PC-9 (cell line): ENCODE data around the gene PODXL2. TPM values are rescaled to one million over a fixed set of nuclear protein-coding genes. Genes with fewer than 3 reads are reported as not detected.

Experiments
- BruUV-seq: library from RNA; stranded (reverse); fragments of 400-500 nt; replicated peaks from 2 replicates; lab custom pipeline; 2021; lab: Mats Ljungman, UMichigan
- CTCF ChIA-PET: fragments of 300-600 bp; sonication (Branson Sonifier 250); formaldehyde crosslinking; loops from one replicate; lab custom pipeline; 2022; ENCODE audit warnings: antibody characterized with exemption; lab: Charles Lee
- POLR2A ChIA-PET: fragments of 300-600 bp; sonication (Branson Sonifier 250); formaldehyde crosslinking; loops from one replicate; lab custom pipeline; 2022; ENCODE audit warnings: antibody characterized with exemption; ENCODE audit not compliant: unreplicated experiment; lab: Charles Lee
- DNase-seq, 2 experiments: peaks; one replicate each; pipeline versions ENCODE4 v3.0.0 to v3.0.0-alpha.2; 2015 to 2022; ENCODE audit warnings: mixed read lengths in 1 of 2
- H2AFZ ChIP-seq: fragments of 200-600 bp; sonication (generic); 2 replicates; pipeline ENCODE4 v1.8.1; 2017; ENCODE audit warnings: antibody characterized with exemption
- H3F3A ChIP-seq: fragments of 200-600 bp; sonication (generic); 2 replicates; pipeline ENCODE4 v1.8.1; 2017; ENCODE audit warnings: antibody characterized with exemption, mild to moderate bottlenecking, low read depth; ENCODE audit not compliant: insufficient read depth
- H3K27ac ChIP-seq: fragments of 200-600 bp; sonication (generic); 2 replicates; pipeline ENCODE4 v1.6.1; 2016; ENCODE audit warnings: mixed run types
- H3K27me3 ChIP-seq: fragments of 200-600 bp; sonication (generic); 2 replicates; pipeline ENCODE4 v1.6.1; 2016; ENCODE audit warnings: low read depth, mixed run types; ENCODE audit not compliant: insufficient read depth
- H3K36me3 ChIP-seq: fragments of 200-600 bp; sonication (generic); 2 replicates; pipeline ENCODE4 v1.6.1; 2016; ENCODE audit warnings: low read depth, mixed run types
- H3K4me1 ChIP-seq: fragments of 200-600 bp; sonication (generic); replicated peaks from 2 replicates; pipeline ENCODE4 v1.6.1; 2016; ENCODE audit warnings: mixed run types; ENCODE audit not compliant: insufficient read depth
- H3K4me2 ChIP-seq: fragments of 200-600 bp; sonication (generic); 2 replicates; pipeline ENCODE4 v1.6.1; 2017; ENCODE audit warnings: mixed run types
- H3K4me3 ChIP-seq: fragments of 200-600 bp; sonication (generic); 2 replicates; pipeline ENCODE4 v1.6.1; 2016; ENCODE audit warnings: mixed run types
- H3K79me2 ChIP-seq: fragments of 200-600 bp; sonication (generic); 2 replicates; pipeline ENCODE4 v1.6.1; 2017; ENCODE audit warnings: low read depth, mixed run types
- H3K9me2 ChIP-seq: fragments of 200-600 bp; sonication (generic); 2 replicates; pipeline ENCODE4 v1.8.1; 2017; ENCODE audit warnings: mild to moderate bottlenecking; ENCODE audit not compliant: insufficient read depth
- H3K9me3 ChIP-seq: fragments of 200-600 bp; sonication (generic); 2 replicates; pipeline ENCODE4 v1.8.1; 2016; ENCODE audit warnings: low read depth; ENCODE audit not compliant: insufficient read depth
- H4K20me1 ChIP-seq: fragments of 200-600 bp; sonication (generic); 2 replicates; pipeline ENCODE4 v1.8.1; 2017; ENCODE audit not compliant: insufficient read depth
- EZH2 ChIP-seq: fragments of 200-600 bp; sonication (generic); IDR thresholded peaks from 2 replicates; pipeline ENCODE4 v1.8.0; 2017; ENCODE audit warnings: antibody characterized with exemption, low read depth
- intact Hi-C: fragments of 100-400 bp; cut with micrococcal nuclease; formaldehyde crosslinking; loops from one replicate; pipeline ENCODE4 v1.10.0; 2022; ENCODE audit not compliant: unreplicated experiment
- total RNA-seq: library from RNA; stranded (reverse); gene quantifications from 2 replicates; pipeline ENCODE4 v1.2.3, GENCODE V29; 2021
- TF ChIP-seq, protein P1 (sequence below): fragments of 200-600 bp; sonication (generic); conservative IDR thresholded peaks from 2 replicates; pipeline ENCODE4 v1.6.1; 2017; ENCODE audit warnings: mixed run types, antibody characterized with exemption, mild to moderate bottlenecking, moderate library complexity

PODXL2 gene
- total RNA-seq, 1 experiment from 2014 or later: 11.9 TPM

DNA sequence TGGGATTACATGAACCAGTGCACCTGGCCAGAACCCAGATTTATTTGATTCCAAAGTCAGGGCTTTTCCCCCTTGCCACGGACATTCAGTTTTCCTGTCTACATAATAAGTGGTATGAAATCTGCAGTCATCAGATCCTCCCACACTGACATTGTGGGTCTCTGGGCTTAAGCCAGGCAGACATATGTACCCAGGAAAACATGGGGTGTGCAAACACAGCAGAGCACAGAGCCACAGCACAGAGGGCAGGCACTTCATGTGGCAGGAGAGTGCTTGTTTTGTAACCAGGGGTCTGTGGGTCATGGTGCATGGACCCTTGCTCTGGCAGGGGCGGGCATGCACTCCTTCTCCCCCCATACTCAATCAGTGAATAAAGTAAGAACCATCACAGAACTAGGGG lies 37.7 kb downstream of the PODXL2 start:
- CTCF ChIA-PET: no interaction called here
- Histone ChIP-seq H4K20me1 (no peaks in the 10 kb centered on the region; the same call in 1 of the 2 replicates), H3K27ac (no peak overlapping the region), H3K4me2 (no peak overlapping the region), H2AFZ (no peak overlapping the region), H3F3A (no peaks in the 10 kb centered on the region), H3K9me3 (no peaks in the 10 kb centered on the region), H3K79me2 (no peaks in the 10 kb centered on the region), H3K4me1 (peaks cover 2% of the 10 kb centered on the region; the same call in 1 of the 2 replicates), H3K27me3 (no peaks in the 10 kb centered on the region), H3K4me3 (no peak overlapping the region), H3K36me3 (no peaks in the 10 kb centered on the region), H3K9me2 (no peaks in the 10 kb centered on the region)
- POLR2A ChIA-PET: no interaction called here
- no TSS peak for BruUV-seq
- TF ChIP-seq EZH2: no peak
- TF ChIP-seq, protein P1, sequence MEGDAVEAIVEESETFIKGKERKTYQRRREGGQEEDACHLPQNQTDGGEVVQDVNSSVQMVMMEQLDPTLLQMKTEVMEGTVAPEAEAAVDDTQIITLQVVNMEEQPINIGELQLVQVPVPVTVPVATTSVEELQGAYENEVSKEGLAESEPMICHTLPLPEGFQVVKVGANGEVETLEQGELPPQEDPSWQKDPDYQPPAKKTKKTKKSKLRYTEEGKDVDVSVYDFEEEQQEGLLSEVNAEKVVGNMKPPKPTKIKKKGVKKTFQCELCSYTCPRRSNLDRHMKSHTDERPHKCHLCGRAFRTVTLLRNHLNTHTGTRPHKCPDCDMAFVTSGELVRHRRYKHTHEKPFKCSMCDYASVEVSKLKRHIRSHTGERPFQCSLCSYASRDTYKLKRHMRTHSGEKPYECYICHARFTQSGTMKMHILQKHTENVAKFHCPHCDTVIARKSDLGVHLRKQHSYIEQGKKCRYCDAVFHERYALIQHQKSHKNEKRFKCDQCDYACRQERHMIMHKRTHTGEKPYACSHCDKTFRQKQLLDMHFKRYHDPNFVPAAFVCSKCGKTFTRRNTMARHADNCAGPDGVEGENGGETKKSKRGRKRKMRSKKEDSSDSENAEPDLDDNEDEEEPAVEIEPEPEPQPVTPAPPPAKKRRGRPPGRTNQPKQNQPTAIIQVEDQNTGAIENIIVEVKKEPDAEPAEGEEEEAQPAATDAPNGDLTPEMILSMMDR: no peak
- no peak for DNase-seq
- intact Hi-C loops: no loop called here

DNA sequence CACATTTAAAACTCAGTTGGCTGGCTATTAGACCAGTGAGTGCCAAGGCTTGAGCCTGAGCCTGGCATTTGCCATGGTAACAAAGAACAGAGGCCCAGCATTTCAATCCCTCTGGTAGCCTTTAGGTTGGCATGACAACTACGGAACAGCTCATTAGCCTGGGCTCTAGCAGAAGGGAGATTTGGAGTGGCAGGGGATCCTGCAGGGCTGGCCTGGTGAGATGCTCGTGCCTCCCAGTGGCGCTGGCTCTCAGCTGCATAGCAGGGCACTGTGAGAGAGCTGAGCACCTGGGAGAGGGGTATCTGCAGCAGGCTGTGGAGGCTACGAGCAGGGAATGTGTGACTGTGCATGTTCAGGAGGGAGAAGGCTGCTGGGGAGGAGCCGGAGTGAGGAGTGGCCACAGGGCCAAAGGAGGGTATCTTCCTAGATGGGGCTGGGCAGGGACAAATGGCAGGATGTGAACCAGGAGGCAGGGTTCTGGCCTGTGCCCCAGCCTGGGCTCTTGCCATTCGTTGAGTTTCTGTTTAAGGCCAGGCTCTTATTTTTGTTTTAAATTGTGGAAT lies 38.2 kb downstream of the PODXL2 start:
- H3K79me2 ChIP-seq: no peaks in the 10 kb centered on the region
- H3K9me3 ChIP-seq: no peaks in the 10 kb centered on the region
- CTCF ChIA-PET: no interaction called here
- no peak for TF ChIP-seq EZH2
- TF ChIP-seq, protein P1: no peak
- POLR2A ChIA-PET: interaction anchor here (0.6 kb wide), 1 partner anchor 93 kb away, joined by 5 read pairs; no protein-coding TSS in a partner anchor
- H3K4me1 ChIP-seq: peaks cover 7% of the 10 kb centered on the region; the same call in 1 of the 2 replicates
- no TSS peak for BruUV-seq
- no peak overlapping the region for H2AFZ ChIP-seq
- intact Hi-C loops: no loop called here
- no peaks in the 10 kb centered on the region for H3F3A ChIP-seq
- no peak overlapping the region for H3K27ac ChIP-seq
- H4K20me1 ChIP-seq: no peaks in the 10 kb centered on the region; the same call in 1 of the 2 replicates
- DNase-seq: no peak
- no peaks in the 10 kb centered on the region for H3K36me3 ChIP-seq
- no peaks in the 10 kb centered on the region for H3K9me2 ChIP-seq
- no peak overlapping the region for H3K4me3 ChIP-seq
- H3K4me2 ChIP-seq: no peak overlapping the region
- no peaks in the 10 kb centered on the region for H3K27me3 ChIP-seq

DNA sequence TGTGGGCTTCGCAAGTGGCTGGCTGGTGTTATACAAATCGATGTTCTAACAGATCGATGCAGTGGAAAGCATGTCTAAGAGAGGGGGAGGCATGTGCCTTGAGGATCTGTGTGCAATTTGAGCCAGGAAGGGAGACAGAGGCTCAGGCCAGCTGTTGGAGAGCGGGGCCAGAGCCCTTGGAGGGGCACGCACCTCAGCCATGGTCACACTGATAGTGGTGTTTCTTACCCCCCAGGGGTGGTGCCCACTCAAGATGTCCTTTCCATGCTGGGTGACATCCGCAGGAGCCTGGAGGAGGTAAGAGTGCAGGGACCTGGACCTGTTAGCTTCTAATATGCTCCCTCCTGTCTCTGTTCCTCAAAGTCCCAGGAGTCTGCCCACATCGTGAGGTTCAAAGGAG lies 39.9 kb downstream of the PODXL2 start:
- BruUV-seq: no TSS peak
- no peaks in the 10 kb centered on the region for H3K9me3 ChIP-seq
- H3K27me3 ChIP-seq: no peaks in the 10 kb centered on the region
- H3K4me1 ChIP-seq: peaks cover 7% of the 10 kb centered on the region; the same call in 1 of the 2 replicates
- H3F3A ChIP-seq: no peaks in the 10 kb centered on the region
- no peaks in the 10 kb centered on the region for H3K36me3 ChIP-seq
- H3K79me2 ChIP-seq: no peaks in the 10 kb centered on the region
- no peaks in the 10 kb centered on the region for H3K9me2 ChIP-seq
- ChIA-PET POLR2A (no interaction called here), CTCF (interaction anchor here (0.6 kb wide), 1 partner anchor 1754 kb away, joined by 4 read pairs; no protein-coding TSS in a partner anchor)
- no peak overlapping the region for H3K4me2 ChIP-seq
- TF ChIP-seq, protein P1: no peak
- no peak for TF ChIP-seq EZH2
- no peak for DNase-seq
- no peak overlapping the region for H3K4me3 ChIP-seq
- H3K27ac ChIP-seq: no peak overlapping the region
- no peak overlapping the region for H2AFZ ChIP-seq
- intact Hi-C loops: no loop called here
- no peaks in the 10 kb centered on the region; the same call in 1 of the 2 replicates for H4K20me1 ChIP-seq
